ENCODE measurements around the gene HOXD11.
A peak's percentile ranks its signal among the peaks of the same experiment; 100 is the strongest.

Gene HOXD11

DNA sequence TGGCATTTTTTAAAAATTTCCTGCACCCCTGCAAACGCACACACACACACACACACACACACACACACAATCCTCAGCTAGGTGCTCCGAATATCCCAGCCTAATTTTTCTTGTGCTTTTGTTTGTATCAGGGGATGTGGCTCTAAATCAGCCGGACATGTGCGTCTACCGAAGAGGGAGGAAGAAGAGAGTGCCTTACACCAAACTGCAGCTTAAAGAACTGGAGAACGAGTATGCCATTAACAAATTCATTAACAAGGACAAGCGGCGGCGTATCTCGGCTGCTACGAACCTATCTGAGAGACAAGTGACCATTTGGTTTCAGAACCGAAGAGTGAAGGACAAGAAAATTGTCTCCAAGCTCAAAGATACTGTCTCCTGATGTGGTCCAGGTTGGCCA lies 12.7 kb upstream of the HOXD11 start:
- TF ChIP-seq, protein P1, sequence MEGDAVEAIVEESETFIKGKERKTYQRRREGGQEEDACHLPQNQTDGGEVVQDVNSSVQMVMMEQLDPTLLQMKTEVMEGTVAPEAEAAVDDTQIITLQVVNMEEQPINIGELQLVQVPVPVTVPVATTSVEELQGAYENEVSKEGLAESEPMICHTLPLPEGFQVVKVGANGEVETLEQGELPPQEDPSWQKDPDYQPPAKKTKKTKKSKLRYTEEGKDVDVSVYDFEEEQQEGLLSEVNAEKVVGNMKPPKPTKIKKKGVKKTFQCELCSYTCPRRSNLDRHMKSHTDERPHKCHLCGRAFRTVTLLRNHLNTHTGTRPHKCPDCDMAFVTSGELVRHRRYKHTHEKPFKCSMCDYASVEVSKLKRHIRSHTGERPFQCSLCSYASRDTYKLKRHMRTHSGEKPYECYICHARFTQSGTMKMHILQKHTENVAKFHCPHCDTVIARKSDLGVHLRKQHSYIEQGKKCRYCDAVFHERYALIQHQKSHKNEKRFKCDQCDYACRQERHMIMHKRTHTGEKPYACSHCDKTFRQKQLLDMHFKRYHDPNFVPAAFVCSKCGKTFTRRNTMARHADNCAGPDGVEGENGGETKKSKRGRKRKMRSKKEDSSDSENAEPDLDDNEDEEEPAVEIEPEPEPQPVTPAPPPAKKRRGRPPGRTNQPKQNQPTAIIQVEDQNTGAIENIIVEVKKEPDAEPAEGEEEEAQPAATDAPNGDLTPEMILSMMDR (IDR thresholded peaks at IDR 0.05) = no peak
- Histone ChIP-seq H3K27ac (no peak overlapping the region), H3K4me3 (no peak overlapping the region)
- DNase-seq (ENCODE audit: low spot score) = no peak

DNA sequence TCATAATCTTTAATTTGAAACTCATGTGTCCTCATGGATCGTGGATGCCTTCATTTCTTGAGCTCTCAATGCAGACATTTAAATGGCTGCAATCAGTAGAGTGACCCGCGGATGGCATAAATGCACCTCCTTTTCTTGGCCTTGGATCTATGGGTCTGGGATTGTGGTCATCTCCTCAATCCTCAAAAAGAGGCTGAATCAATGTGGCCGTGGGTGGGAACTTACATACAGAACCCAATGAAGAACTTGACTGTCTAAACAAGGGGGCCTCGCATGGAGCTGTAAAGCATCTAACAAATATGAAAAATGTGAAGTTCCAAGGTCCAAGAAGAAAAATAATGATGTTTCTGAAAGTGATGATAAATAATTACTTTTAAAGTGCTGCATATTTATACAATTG lies 11.7 kb upstream of the HOXD11 start:
- no peak for DNase-seq (ENCODE audit: low spot score)
- Histone ChIP-seq H3K27ac (no peak overlapping the region), H3K4me3 (no peak overlapping the region)
- TF ChIP-seq, protein P1 (IDR thresholded peaks at IDR 0.05) = no peak

DNA sequence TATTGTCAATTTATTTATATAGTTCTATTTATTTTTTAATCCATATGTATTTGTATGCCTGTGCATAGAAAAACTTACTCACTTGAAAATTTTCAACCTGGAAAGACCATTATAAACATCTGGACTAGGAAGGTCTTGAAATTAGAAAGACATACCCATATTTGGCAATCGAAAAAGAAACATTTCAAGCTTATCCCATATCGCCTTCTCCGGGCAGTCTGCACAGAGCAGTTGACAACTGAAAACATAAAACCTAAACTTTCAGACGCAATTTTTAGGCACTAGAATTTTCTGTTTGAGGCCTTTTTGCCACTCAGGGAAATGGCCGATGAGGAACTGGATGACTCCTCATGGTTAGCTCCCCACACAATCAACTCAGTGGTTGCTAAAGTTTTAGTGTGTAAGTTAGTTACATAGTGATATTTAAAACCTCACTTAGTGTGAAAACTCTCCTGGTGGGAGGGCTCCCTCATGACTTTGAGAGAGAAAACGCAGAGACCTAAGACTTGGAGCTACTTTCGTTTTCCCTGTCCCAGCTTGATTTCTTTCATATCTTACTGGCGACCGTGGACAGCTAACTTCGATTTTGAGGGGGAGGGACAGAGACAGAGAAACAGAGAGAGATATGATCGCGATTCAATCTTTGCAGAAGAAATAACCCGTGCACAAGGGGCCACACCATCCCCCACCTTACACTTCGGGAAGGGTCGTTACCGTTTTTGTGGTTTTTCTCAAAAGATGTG lies 10.7 kb upstream of the HOXD11 start:
- no peak for DNase-seq (ENCODE audit: low spot score)
- H3K4me3 ChIP-seq = peak overlapping the region; percentile 67
- H3K27ac ChIP-seq = no peak overlapping the region
- TF ChIP-seq, protein P1 (IDR thresholded peaks at IDR 0.05) = no peak

DNA sequence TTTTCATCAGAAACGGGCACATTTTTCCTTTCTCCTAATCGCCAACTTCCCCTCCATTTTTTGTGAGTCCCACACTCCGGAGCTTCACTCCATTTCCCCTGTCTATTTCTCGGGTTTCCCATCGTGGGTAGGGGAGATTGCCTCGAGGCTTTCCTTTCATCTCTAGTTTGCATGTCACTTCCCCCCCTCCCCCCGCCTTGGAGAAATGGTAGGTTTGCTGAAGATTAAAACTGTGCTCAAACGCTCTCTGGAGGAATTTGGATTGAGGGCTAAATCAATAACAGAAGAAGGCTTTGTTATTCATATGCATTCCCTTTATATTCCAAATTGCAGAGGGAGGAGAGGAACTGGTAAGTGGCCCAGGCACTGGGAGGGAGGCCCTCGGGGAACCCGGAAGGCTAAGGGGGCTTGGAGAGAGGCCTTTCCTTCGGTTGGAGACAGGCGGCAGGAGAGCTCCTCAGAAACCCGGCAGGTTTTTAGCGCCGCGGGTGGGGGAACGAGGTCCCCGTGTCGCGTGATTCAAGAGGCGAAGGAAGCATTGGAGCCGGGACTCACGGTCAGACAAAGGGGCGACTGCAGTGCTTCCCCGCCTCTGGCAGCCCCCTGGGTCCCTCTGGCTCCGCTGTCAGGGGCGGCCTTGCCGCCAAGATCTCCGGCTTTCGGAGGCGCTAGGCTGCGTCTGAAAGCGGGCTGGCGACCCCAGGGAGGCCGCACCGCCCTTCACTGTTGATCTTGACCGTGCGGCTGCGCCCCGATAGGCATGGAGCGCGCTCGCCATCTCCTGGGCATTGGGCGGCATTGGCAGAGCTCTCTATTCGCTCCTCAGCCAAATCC lies 9.9 kb upstream of the HOXD11 start:
- TF ChIP-seq, protein P1 (IDR thresholded peaks at IDR 0.05) = peak; percentile 73
- Histone ChIP-seq H3K27ac (no peak overlapping the region), H3K4me3 (peak overlapping the region; percentile 67)
- DNase-seq (ENCODE audit: low spot score) = no peak

DNA sequence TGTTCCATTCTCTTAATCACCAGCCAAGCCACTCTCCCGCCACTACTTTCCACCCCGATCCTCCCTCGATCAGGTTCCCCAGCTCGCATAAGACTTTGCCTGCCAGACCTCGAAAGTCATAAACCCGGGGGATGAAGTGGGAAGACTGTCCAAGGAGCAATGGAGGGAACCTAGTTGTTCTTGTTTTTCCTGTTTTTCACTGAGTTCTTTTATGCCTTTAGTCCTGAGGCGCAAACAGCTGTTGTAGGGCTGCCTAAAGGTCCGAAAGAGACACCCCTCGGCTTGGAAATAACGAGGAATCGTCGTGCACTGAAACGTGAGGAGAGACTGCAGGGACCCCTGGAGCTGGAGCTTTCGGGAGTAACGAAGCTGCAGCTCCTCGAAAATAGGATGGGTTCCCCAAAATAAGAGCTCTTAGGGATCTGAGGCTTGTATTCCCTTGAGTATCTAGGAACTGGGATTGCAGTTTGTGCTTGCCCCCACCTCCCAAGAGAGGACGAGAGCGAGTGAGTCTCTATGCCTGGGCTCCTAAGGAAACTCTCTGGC lies 9.2 kb upstream of the HOXD11 start:
- Histone ChIP-seq H3K4me3 (peak overlapping the region; percentile 67), H3K27ac (no peak overlapping the region)
- DNase-seq (ENCODE audit: low spot score) = no peak
- TF ChIP-seq, protein P1 (IDR thresholded peaks at IDR 0.05) = no peak

DNA sequence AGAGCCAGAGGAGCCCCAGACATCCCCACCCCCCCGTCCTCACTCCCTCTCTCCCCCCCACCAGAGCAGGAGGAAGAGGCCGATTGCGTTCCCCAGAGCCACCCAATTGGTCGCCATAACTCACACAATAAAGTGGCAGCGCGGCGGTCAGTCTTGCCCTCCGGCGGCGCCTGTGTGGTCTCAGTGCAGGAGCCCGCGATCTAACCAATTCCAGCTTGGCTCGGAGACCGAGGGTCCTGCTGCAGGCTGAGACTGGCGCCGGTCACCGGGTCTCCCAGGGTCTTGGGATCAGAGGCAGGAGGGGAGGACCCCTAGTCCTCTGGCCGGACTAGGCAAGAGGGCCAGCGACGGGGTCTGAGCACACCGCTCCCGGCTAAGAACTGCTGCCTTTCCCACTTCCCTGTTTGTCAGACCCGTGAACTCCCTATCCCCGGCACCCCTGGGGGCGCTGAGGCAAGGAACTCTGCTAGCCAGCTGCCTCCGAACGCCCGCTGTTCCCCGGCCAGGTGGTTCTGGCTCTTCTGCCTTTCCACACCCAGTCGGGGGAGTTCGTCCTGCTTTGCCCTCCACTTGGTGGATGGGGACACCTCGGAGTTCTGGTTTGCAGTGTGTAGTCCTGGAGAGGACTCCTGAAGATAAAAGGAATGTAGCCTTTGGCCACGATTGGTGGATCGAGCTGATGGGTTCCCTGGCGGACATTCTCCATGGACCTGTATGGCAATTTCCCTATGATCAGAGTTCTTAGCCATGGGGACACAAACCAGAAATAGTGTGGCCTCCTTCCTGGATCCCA lies 8.5 kb upstream of the HOXD11 start:
- TF ChIP-seq, protein P1 (IDR thresholded peaks at IDR 0.05) = no peak
- Histone ChIP-seq H3K4me3 (no peak overlapping the region), H3K27ac (no peak overlapping the region)
- DNase-seq (ENCODE audit: low spot score) = no peak

All from coronary artery (tissue), 2 donors.